IMR-90 (cell line): Measurements from ENCODE around the gene PCSK1N.

ENCODE experiments used
- BHLHE40 ChIP-seq: fragments of 150-350 bp; IDR thresholded peaks from 2 replicates; pipeline ENCODE4 v1.6.1; 2016; ENCODE audit warnings: mild to moderate bottlenecking, low read depth, low read length
- CEBPB ChIP-seq: IDR thresholded peaks from 2 replicates; pipeline ENCODE4 v1.6.1; 2012; ENCODE audit warnings: low read depth, low read length, improper control_type of control experiment
- CTCF ChIP-seq: conservative IDR thresholded peaks from 2 replicates; pipeline ENCODE4 v1.5.1; 2012; ENCODE audit warnings: mild to moderate bottlenecking, low read depth, low read length, improper control_type of control experiment
- MXI1 ChIP-seq: IDR thresholded peaks from 2 replicates; pipeline ENCODE4 v1.6.1; 2012; ENCODE audit warnings: low read depth, mild to moderate bottlenecking, low read length, moderate library complexity, borderline replicate concordance
- POLR2A ChIP-seq: IDR thresholded peaks from 2 replicates; pipeline ENCODE4 v1.6.1; 2012; ENCODE audit warnings: mild to moderate bottlenecking, low read depth, low read length
- RAD21 ChIP-seq: IDR thresholded peaks from 2 replicates; pipeline ENCODE4 v1.6.1; 2012; ENCODE audit warnings: low read length, improper control_type of control experiment
- RCOR1 ChIP-seq: IDR thresholded peaks from 2 replicates; pipeline ENCODE4 v1.6.1; 2012; ENCODE audit warnings: mild to moderate bottlenecking, low read length, improper control_type of control experiment; ENCODE audit not compliant: insufficient replicate concordance
- RFX5 ChIP-seq: IDR thresholded peaks from 2 replicates; pipeline ENCODE4 v1.8.0; 2012; ENCODE audit warnings: low read depth, mild to moderate bottlenecking, low read length, moderate library complexity
- SMC3 ChIP-seq: fragments of 150-350 bp; IDR thresholded peaks from 2 replicates; pipeline ENCODE4 v1.6.1; 2016; ENCODE audit warnings: low read depth, mild to moderate bottlenecking, antibody characterized with exemption, low read length, moderate library complexity

GRCh38 chrX:48785540-48786214 is 49.7 kb downstream of the PCSK1N start:
- no peak for TF ChIP-seq POLR2A
- no peak for TF ChIP-seq SMC3
- no peak for TF ChIP-seq CTCF
- no peak for TF ChIP-seq RAD21
- TF ChIP-seq MXI1: no peak
- TF ChIP-seq BHLHE40: no peak
- TF ChIP-seq RFX5: no peak
- TF ChIP-seq RCOR1: no peak
- TF ChIP-seq CEBPB: no peak
